ENCODE results near the gene SEPTIN1.
"Not testable (repeated sequence)": the region's sequence is repeated elsewhere in the genome, so short reads cannot be mapped to it uniquely, and the experiment has no call there.

SEPTIN1 gene

GRCh38 chr16:30340621-30341020, 41.7 kb downstream of the SEPTIN1 start:
- no peak overlapping the region for H3K4me3 ChIP-seq (ENCODE audit: low read depth, low read length)
- TF ChIP-seq MYC (IDR thresholded peaks at IDR 0.05; ENCODE audit: low read depth, low read length) = no peak
- TF ChIP-seq CTCF (IDR thresholded peaks at IDR 0.05; ENCODE audit: low read depth, low read length) = no peak
- TF ChIP-seq POLR2A (IDR thresholded peaks at IDR 0.05; ENCODE audit: extremely low read depth, insufficient read length) = no peak
- TF ChIP-seq, protein P1, sequence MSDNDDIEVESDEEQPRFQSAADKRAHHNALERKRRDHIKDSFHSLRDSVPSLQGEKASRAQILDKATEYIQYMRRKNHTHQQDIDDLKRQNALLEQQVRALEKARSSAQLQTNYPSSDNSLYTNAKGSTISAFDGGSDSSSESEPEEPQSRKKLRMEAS (IDR thresholded peaks at IDR 0.05; ENCODE audit: low read depth, low read length) = no peak

GRCh38 chr16:30338715-30339114, 43.6 kb downstream of the SEPTIN1 start:
- H3K4me3 ChIP-seq (ENCODE audit: low read depth, low read length) = not testable (repeated sequence)

More at GRCh38 chr16:30340621-30341020, 41.7 kb downstream of the SEPTIN1 start:
- DNase-seq (ENCODE audit: low read depth) = no peak

GRCh38 chr16:30337964-30338357, 44.4 kb downstream of the SEPTIN1 start:
- not testable (repeated sequence) for H3K4me3 ChIP-seq (ENCODE audit: low read depth, low read length); DNase-seq (ENCODE audit: low read depth)

More at GRCh38 chr16:30338715-30339114, 43.6 kb downstream of the SEPTIN1 start:
- DNase-seq (ENCODE audit: low read depth) = not testable (repeated sequence)

GRCh38 chr16:30335598-30336474, 46.5 kb downstream of the SEPTIN1 start:
- TF ChIP-seq POLR2A (IDR thresholded peaks at IDR 0.05; ENCODE audit: extremely low read depth, insufficient read length) = no peak
- no peak for TF ChIP-seq MYC (IDR thresholded peaks at IDR 0.05; ENCODE audit: low read depth, low read length)
- no peak for TF ChIP-seq CTCF (IDR thresholded peaks at IDR 0.05; ENCODE audit: low read depth, low read length)
- TF ChIP-seq, protein P1 (IDR thresholded peaks at IDR 0.05; ENCODE audit: low read depth, low read length) = no peak
- peak overlapping the region; percentile 60 for H3K4me3 ChIP-seq (ENCODE audit: low read depth, low read length)
- DNase-seq (ENCODE audit: low read depth) = peak; percentile 58

DNA sequence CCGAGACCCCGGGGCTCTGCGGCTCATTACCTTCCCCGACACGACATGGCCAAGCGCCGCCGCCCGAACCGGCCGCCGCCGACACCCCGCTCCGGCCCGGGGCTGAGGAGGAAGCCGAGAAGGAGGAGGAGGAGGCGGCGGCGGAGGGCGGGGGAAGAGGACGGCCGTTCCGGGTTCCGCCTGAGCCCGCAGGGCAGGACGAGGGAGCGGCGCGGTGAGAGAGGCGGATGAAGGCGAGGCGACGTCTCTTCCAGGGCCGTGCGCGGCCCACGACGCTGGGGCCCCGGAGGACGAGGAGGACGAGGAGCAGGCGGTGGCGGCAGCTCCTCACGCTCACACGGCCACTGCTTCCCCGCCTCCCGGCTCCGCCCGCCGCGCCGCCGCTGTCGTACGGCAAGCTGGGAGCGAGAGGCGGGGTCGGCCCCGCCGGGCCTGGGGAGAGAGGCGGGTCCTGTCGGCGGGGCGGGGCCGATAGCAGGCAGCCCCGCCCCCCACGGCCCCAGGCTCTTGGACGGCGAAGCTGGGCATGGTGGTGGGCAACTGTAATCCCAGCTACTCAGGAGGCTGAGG, 47.2 kb downstream of the SEPTIN1 start:
- TF ChIP-seq, protein P1 (IDR thresholded peaks at IDR 0.05; ENCODE audit: low read depth, low read length) = 0 out of 2 replicates have a peak, but pooled peaks have one; percentile 19
- TF ChIP-seq POLR2A (IDR thresholded peaks at IDR 0.05; ENCODE audit: extremely low read depth, insufficient read length) = peak; percentile 59
- peak; percentile 86 for DNase-seq (ENCODE audit: low read depth)

DNA sequence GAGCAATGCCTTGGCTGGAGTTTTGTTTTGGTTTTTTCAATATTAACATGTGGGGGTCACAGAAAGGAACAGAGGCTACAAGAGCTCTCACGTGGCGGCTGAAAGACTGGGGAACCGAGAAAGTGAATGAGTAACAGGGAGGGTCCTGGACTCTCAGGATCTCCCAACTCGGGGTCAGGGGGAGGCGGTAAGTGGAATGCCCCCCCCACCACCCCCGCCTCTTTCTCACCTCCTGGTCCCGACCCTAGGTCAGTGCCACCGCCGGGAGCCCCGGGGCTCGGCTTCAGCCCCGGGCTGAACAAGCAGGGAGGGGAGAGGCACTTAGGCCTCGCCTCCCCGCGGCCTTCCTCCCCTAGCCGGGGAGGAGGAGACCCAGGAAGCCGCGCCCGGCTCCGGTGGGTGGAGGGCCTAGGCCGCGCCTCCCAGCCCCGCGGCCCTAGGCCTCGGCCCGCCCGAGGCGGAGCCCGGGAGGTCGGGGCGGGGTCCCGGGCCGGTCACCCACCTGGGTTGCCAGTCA, 47.8 kb downstream of the SEPTIN1 start:
- peak overlapping the region; percentile 68 for H3K4me3 ChIP-seq (ENCODE audit: low read depth, low read length)
- DNase-seq (ENCODE audit: low read depth) = peak; percentile 87

More for the DNA sequence above, 47.2 kb downstream of the SEPTIN1 start:
- peak overlapping the region; percentile 60 for H3K4me3 ChIP-seq (ENCODE audit: low read depth, low read length)
